Tibial nerve (tissue), 4 donors: ENCODE data around the gene AMDHD1.

Source experiments
- CTCF ChIP-seq, 5 experiments: fragments of 200-600 bp in 3 of 5; fragments of 450-650 bp in 2 of 5; sonication (generic) in 3 of 5; IDR thresholded peaks; one replicate each; pipeline ENCODE4 v1.5.1; 2016 to 2019; ENCODE audit warnings: antibody characterized with exemption in 5 of 5, mild to moderate bottlenecking in 3 of 5, moderate library complexity in 2 of 5
- EP300 ChIP-seq, 2 donors: sonication (generic); formaldehyde crosslinking; IDR thresholded peaks; one replicate each; pipeline ENCODE4 v1.6.1; 2017; ENCODE audit warnings: antibody characterized with exemption in 2 of 2, mild to moderate bottlenecking in 1 of 2
- POLR2A ChIP-seq, 2 donors: fragments of 450-650 bp; IDR thresholded peaks; one replicate each; pipeline ENCODE4 v1.6.1; 2017; ENCODE audit warnings: antibody characterized with exemption in 2 of 2, mild to moderate bottlenecking in 2 of 2, moderate library complexity in 2 of 2

GRCh38 chr12:95993907-95994306, 50.8 kb downstream of the AMDHD1 start:
- TF ChIP-seq CTCF (IDR thresholded peaks at IDR 0.05) (no peak), POLR2A (IDR thresholded peaks at IDR 0.05) (no peak), EP300 (IDR thresholded peaks at IDR 0.05) (no peak)
